IMR-90 (cell line): ENCODE data around the gene OTUB2. TPM values are rescaled to one million over a fixed set of nuclear protein-coding genes. Genes with fewer than 3 reads are reported as not detected.

Experiments
- ATAC-seq: fragments of 200-7000 bp; cut with Tn5 transposase; 2 replicates; pipeline ENCODE4 v1.9.1; 2020; ENCODE audit warnings: low read depth, mild to moderate bottlenecking, moderate library complexity
- BruUV-seq: library from RNA; stranded (reverse); fragments of 400-500 nt; replicated peaks from 2 replicates; lab custom pipeline; 2021; lab: Mats Ljungman, UMichigan
- CTCF ChIA-PET: fragments of 300-600 bp; formaldehyde crosslinking; extraction: SDS; loops from one replicate; lab custom pipeline; 2021; ENCODE audit warnings: antibody characterized with exemption; lab: Yijun Ruan, JAX
- POLR2A ChIA-PET: fragments of 300-600 bp; sonication (Branson Sonifier 250); formaldehyde crosslinking; loops from one replicate; lab custom pipeline; 2022; ENCODE audit warnings: antibody characterized with exemption; ENCODE audit not compliant: unreplicated experiment; lab: Charles Lee
- DNase-seq: peaks from one replicate; pipeline ENCODE4 v3.0.0; 2013
- H2AFZ ChIP-seq: replicated peaks from 2 replicates; pipeline ENCODE3; 2013; ENCODE audit warnings: low read length, mild to moderate bottlenecking; ENCODE audit not compliant: poor library complexity
- H2AK5ac ChIP-seq: 2 replicates; pipeline ENCODE4 v1.6.1; 2013; ENCODE audit warnings: low read depth, low read length, inconsistent platforms
- H2AK9ac ChIP-seq: replicated peaks from 2 replicates; pipeline ENCODE3; 2013; ENCODE audit warnings: mild to moderate bottlenecking, low read depth, low read length, moderate library complexity; ENCODE audit not compliant: poor library complexity
- H2BK120ac ChIP-seq: 2 replicates; pipeline ENCODE4 v1.6.1; 2013; ENCODE audit warnings: low read depth, low read length, inconsistent platforms
- H2BK15ac ChIP-seq: 3 replicates; pipeline ENCODE4 v1.6.1; 2013; ENCODE audit warnings: low read depth, low read length, inconsistent platforms
- H2BK20ac ChIP-seq: 2 replicates; pipeline ENCODE4 v1.6.1; 2013; ENCODE audit warnings: low read depth, mild to moderate bottlenecking, inconsistent platforms, low read length, moderate library complexity
- H2BK5ac ChIP-seq: 2 replicates; pipeline ENCODE4 v1.6.1; 2013; ENCODE audit warnings: mild to moderate bottlenecking, low read depth, low read length, inconsistent platforms; ENCODE audit not compliant: poor library complexity, severe bottlenecking
- H3K14ac ChIP-seq: replicated peaks from 2 replicates; pipeline ENCODE4 v1.6.1; 2013; ENCODE audit warnings: low read depth, low read length, inconsistent platforms
- H3K18ac ChIP-seq: 2 replicates; pipeline ENCODE4 v1.6.1; 2013; ENCODE audit warnings: low read depth, low read length, control low read depth
- H3K23ac ChIP-seq: 2 replicates; pipeline ENCODE4 v1.6.1; 2013; ENCODE audit warnings: low read depth, low read length, inconsistent platforms
- H3K27ac ChIP-seq: 2 replicates; pipeline ENCODE4 v1.5.1; 2013; ENCODE audit warnings: mild to moderate bottlenecking, control low read depth, low read length; ENCODE audit not compliant: insufficient read depth
- H3K27me3 ChIP-seq: 2 replicates; pipeline ENCODE4 v1.6.1; 2013; ENCODE audit warnings: low read length; ENCODE audit not compliant: control insufficient read depth, insufficient read depth
- H3K36me3 ChIP-seq: 2 replicates; pipeline ENCODE4 v1.6.1; 2013; ENCODE audit warnings: low read length, mixed read lengths; ENCODE audit not compliant: control insufficient read depth, insufficient read depth
- H3K4ac ChIP-seq: 2 replicates; pipeline ENCODE4 v1.6.1; 2013; ENCODE audit warnings: low read depth, low read length, inconsistent platforms
- H3K4me1 ChIP-seq: 2 replicates; pipeline ENCODE4 v1.6.1; 2013; ENCODE audit warnings: low read length, mixed read lengths; ENCODE audit not compliant: control insufficient read depth, insufficient read depth
- H3K4me2 ChIP-seq: 2 replicates; pipeline ENCODE4 v1.6.1; 2013; ENCODE audit warnings: low read depth, mild to moderate bottlenecking, control low read depth, low read length, moderate library complexity
- H3K4me3 ChIP-seq: 2 replicates; pipeline ENCODE4 v1.5.1; 2013; ENCODE audit warnings: low read depth, mild to moderate bottlenecking, control low read depth, low read length, moderate library complexity; ENCODE audit not compliant: insufficient read depth
- H3K56ac ChIP-seq: 2 replicates; pipeline ENCODE4 v1.6.1; 2013; ENCODE audit warnings: low read length, inconsistent platforms; ENCODE audit not compliant: insufficient read depth; ENCODE audit errors: extremely low read depth
- H3K79me1 ChIP-seq, 2 experiments: 2 replicates each; pipeline ENCODE4 v1.6.1; 2013; ENCODE audit warnings: low read length in 2 of 2, inconsistent platforms in 1 of 2, low read depth in 1 of 2
- H3K9ac ChIP-seq: 2 replicates; pipeline ENCODE4 v1.6.1; 2013; ENCODE audit warnings: low read depth, low read length, control low read depth
- H3K9me1 ChIP-seq: 2 replicates; pipeline ENCODE4 v1.6.1; 2013; ENCODE audit warnings: low read length, inconsistent platforms; ENCODE audit not compliant: insufficient read depth
- H3K9me3 ChIP-seq: 2 replicates; pipeline ENCODE4 v1.6.1; 2013; ENCODE audit warnings: low read length; ENCODE audit not compliant: control insufficient read depth, insufficient read depth
- H4K20me1 ChIP-seq: 2 replicates; pipeline ENCODE4 v1.6.1; 2013; ENCODE audit warnings: low read length, inconsistent platforms; ENCODE audit not compliant: insufficient read depth
- H4K5ac ChIP-seq: 2 replicates; pipeline ENCODE4 v1.6.1; 2013; ENCODE audit warnings: mild to moderate bottlenecking, low read depth, low read length, control low read depth
- H4K8ac ChIP-seq, 2 experiments: 2 replicates each; pipeline ENCODE4 v1.6.1; 2013; ENCODE audit warnings: low read depth in 2 of 2, low read length in 2 of 2, control low read depth in 1 of 2, inconsistent platforms in 1 of 2
- H4K91ac ChIP-seq: 2 replicates; pipeline ENCODE4 v1.6.1; 2013; ENCODE audit warnings: low read depth, low read length, inconsistent platforms; ENCODE audit not compliant: insufficient read depth
- BHLHE40 ChIP-seq: fragments of 150-350 bp; IDR thresholded peaks from 2 replicates; pipeline ENCODE4 v1.6.1; 2016; ENCODE audit warnings: mild to moderate bottlenecking, low read depth, low read length
- CEBPB ChIP-seq: IDR thresholded peaks from 2 replicates; pipeline ENCODE4 v1.6.1; 2012; ENCODE audit warnings: low read depth, low read length, improper control_type of control experiment
- ELK1 ChIP-seq: fragments of 150-350 bp; IDR thresholded peaks from 2 replicates; pipeline ENCODE4 v1.6.1; 2016; ENCODE audit warnings: low read depth, mild to moderate bottlenecking, low read length, moderate library complexity, borderline replicate concordance
- MAFK ChIP-seq: IDR thresholded peaks from 2 replicates; pipeline ENCODE4 v1.6.1; 2012; ENCODE audit warnings: low read depth, low read length, improper control_type of control experiment
- MAZ ChIP-seq: IDR thresholded peaks from 2 replicates; pipeline ENCODE4 v1.6.1; 2012; ENCODE audit warnings: low read depth, mild to moderate bottlenecking, low read length, improper control_type of control experiment, moderate library complexity, borderline replicate concordance
- MXI1 ChIP-seq: IDR thresholded peaks from 2 replicates; pipeline ENCODE4 v1.6.1; 2012; ENCODE audit warnings: low read depth, mild to moderate bottlenecking, low read length, moderate library complexity, borderline replicate concordance
- NFE2L2 ChIP-seq: fragments of 150-350 bp; IDR thresholded peaks from 2 replicates; pipeline ENCODE4 v1.6.1; 2016; ENCODE audit warnings: low read depth, mild to moderate bottlenecking, low read length
- RAD21 ChIP-seq: IDR thresholded peaks from 2 replicates; pipeline ENCODE4 v1.6.1; 2012; ENCODE audit warnings: low read length, improper control_type of control experiment
- RCOR1 ChIP-seq: IDR thresholded peaks from 2 replicates; pipeline ENCODE4 v1.6.1; 2012; ENCODE audit warnings: mild to moderate bottlenecking, low read length, improper control_type of control experiment; ENCODE audit not compliant: insufficient replicate concordance
- SMC3 ChIP-seq: fragments of 150-350 bp; IDR thresholded peaks from 2 replicates; pipeline ENCODE4 v1.6.1; 2016; ENCODE audit warnings: low read depth, mild to moderate bottlenecking, antibody characterized with exemption, low read length, moderate library complexity
- USF2 ChIP-seq: fragments of 150-350 bp; IDR thresholded peaks from 2 replicates; pipeline ENCODE4 v1.6.1; 2017; ENCODE audit warnings: mild to moderate bottlenecking, antibody characterized with exemption, low read length, low read depth
- WGBS, 2 experiments: methylation state at CpG; one replicate each; pipeline versions ENCODE4 v1.1.5 to v1.1.7; 2013; ENCODE audit warnings: missing lambda C conversion rate in 2 of 2; ENCODE audit not compliant: insufficient read length in 1 of 2; ENCODE audit errors: extremely low coverage in 2 of 2; 5-methylcytosine and 5-hydroxymethylcytosine counted together
- dilution Hi-C: fragments of 300-500 bp; cut with HindIII; formaldehyde crosslinking; loops from one replicate; pipeline ENCODE4 v1.14.3; 2018; ENCODE audit warnings: low sequenced_read_pairs; ENCODE audit not compliant: unreplicated experiment
- in situ Hi-C: fragments of 300-500 bp; cut with MboI; formaldehyde crosslinking; loops from 3 replicates; pipeline ENCODE4 v1.14.3; 2019; ENCODE audit warnings: low sequenced_read_pairs, inconsistent platforms, mixed read lengths
- intact Hi-C: fragments of 100-400 bp; cut with micrococcal nuclease; formaldehyde crosslinking; loops from 2 replicates; pipeline ENCODE4 v1.10.0; 2022
- polyA plus RNA-seq, 3 experiments: library from polyadenylated mRNA; depleted of rRNA; stranded (reverse); fragments of >200 nt; gene quantifications; 2 replicates each; pipeline ENCODE4 v1.2.3, GENCODE V29; 2012; ENCODE audit warnings: low replicate concordance in 1 of 3
- total RNA-seq: library from RNA; depleted of rRNA; stranded (reverse); fragments of >200 nt; gene quantifications from 2 replicates; pipeline ENCODE4 v1.2.3, GENCODE V29; 2012

Gene OTUB2
- total and polyA plus RNA-seq, 2 of the 4 experiments (the other 2 are of a cell fraction), result 1.1 to 2.5 TPM

- no peak overlapping the region for H3K56ac ChIP-seq
- ATAC-seq, result no peak
- CTCF ChIA-PET, result interaction anchor here (1.4 to 1.7 kb wide), 2 partner anchors 50 to 51 kb away, joined by 3 to 7 read pairs; no protein-coding TSS in a partner anchor
- peaks cover 13% of the 10 kb centered on the region for H3K4me1 ChIP-seq
- H4K5ac ChIP-seq, result no peak overlapping the region
- no peaks in the 10 kb centered on the region for H3K36me3 ChIP-seq
- no peak overlapping the region for H2BK5ac ChIP-seq
- H3K14ac ChIP-seq, result no peak overlapping the region
- no peaks in the 10 kb centered on the region for H3K9me3 ChIP-seq
- no peak overlapping the region for H3K4me2 ChIP-seq
- no peak overlapping the region for H3K9ac ChIP-seq
- H4K20me1 ChIP-seq, result no peaks in the 10 kb centered on the region
- no peak for DNase-seq
- no peaks in the 10 kb centered on the region; the same call in 1 of the 2 replicates for H3K9me1 ChIP-seq
- H2AK9ac ChIP-seq, result no peak overlapping the region
- H2BK20ac ChIP-seq, result no peak overlapping the region
- H2BK120ac ChIP-seq, result no peak overlapping the region
- no peak overlapping the region; the same call in 1 of the 2 replicates for H3K4ac ChIP-seq
- H3K23ac ChIP-seq, result no peak overlapping the region
- BruUV-seq, result no TSS peak
- no peak overlapping the region for H2AFZ ChIP-seq
- H3K18ac ChIP-seq, result no peak overlapping the region
- H4K8ac ChIP-seq, result no peak overlapping the region
- 100% methylated on average over 1 of the region's 4 CpGs; no CpG with 5 or more reads in 1 of the 2 experiments for WGBS, 2 experiments
- peaks cover 5% of the 10 kb centered on the region; the same call in 1 of the 2 replicates for H3K27me3 ChIP-seq
- H2AK5ac ChIP-seq, result no peak overlapping the region
- no peak overlapping the region for H3K27ac ChIP-seq
- dilution Hi-C loops (no loop called here), in situ Hi-C loops (no loop called here), intact Hi-C loops (no loop called here)
- POLR2A ChIA-PET, result no interaction called here
- H4K91ac ChIP-seq, result no peak overlapping the region
- TF ChIP-seq ELK1 (no peak), MXI1 (no peak), BHLHE40 (no peak), MAZ (no peak), MAFK (no peak), NFE2L2 (no peak), CEBPB (no peak), RAD21 (no peak), USF2 (no peak), RCOR1 (no peak), SMC3 (no peak)
- H3K4me3 ChIP-seq, result no peak overlapping the region
- H2BK15ac ChIP-seq, result no peak overlapping the region
- H3K79me1 ChIP-seq, result no peaks in the 10 kb centered on the region
Measured at GRCh38 chr14:93991649-93992048, 34.5 kb upstream of the OTUB2 start.
